Epidermal melanocyte (primary cell): ENCODE results near the gene RTL10.
A peak's percentile ranks its signal among the peaks of the same experiment; 100 is the strongest.
"Not testable (repeated sequence)": the region's sequence is repeated elsewhere in the genome, so short reads cannot be mapped to it uniquely, and the experiment has no call there.

Experiments used
- DNase-seq: peaks from one replicate; pipeline ENCODE4 v3.0.0; 2011; ENCODE audit warnings: low spot score; ENCODE audit not compliant: insufficient read length

RTL10 gene

GRCh38 chr22:19843857-19844376, 10.8 kb downstream of the RTL10 start:
- DNase-seq, result no peak

GRCh38 chr22:19843107-19843856, 11.4 kb downstream of the RTL10 start:
- no peak for DNase-seq

- DNase-seq, result no peak
Measured at GRCh38 chr22:19842393-19843106, 12.1 kb downstream of the RTL10 start.

- no peak for DNase-seq
Measured at GRCh38 chr22:19841641-19842392, 12.9 kb downstream of the RTL10 start.

GRCh38 chr22:19840955-19841640, 13.6 kb downstream of the RTL10 start:
- no peak for DNase-seq

- DNase-seq, result no peak
Measured at GRCh38 chr22:19840059-19840458, 14.6 kb downstream of the RTL10 start.

GRCh38 chr22:19837915-19838314, 16.8 kb downstream of the RTL10 start:
- no peak for DNase-seq

- no peak for DNase-seq
Measured at GRCh38 chr22:19836512-19836911, 18.2 kb downstream of the RTL10 start.

GRCh38 chr22:19834599-19834998, 20.1 kb downstream of the RTL10 start:
- DNase-seq, result no peak

- not testable (repeated sequence) for DNase-seq
Measured at GRCh38 chr22:19833327-19833726, 21.3 kb downstream of the RTL10 start.

- no peak for DNase-seq
Measured at GRCh38 chr22:19832476-19833108, 22.1 kb downstream of the RTL10 start.

- DNase-seq, result not testable (repeated sequence)
Measured at GRCh38 chr22:19831979-19832378, 22.7 kb downstream of the RTL10 start.

- DNase-seq, result no peak
Measured at GRCh38 chr22:19831016-19831415, 23.7 kb downstream of the RTL10 start.

- DNase-seq, result no peak
Measured at GRCh38 chr22:19828035-19828401, 26.7 kb downstream of the RTL10 start.

- DNase-seq, result no peak
Measured at GRCh38 chr22:19827341-19828034, 27.2 kb downstream of the RTL10 start.

GRCh38 chr22:19826619-19826950, 28.1 kb downstream of the RTL10 start:
- no peak for DNase-seq

GRCh38 chr22:19825904-19826618, 28.6 kb downstream of the RTL10 start:
- DNase-seq, result peak; percentile 8

GRCh38 chr22:19824926-19825339, 29.7 kb downstream of the RTL10 start:
- no peak for DNase-seq

- no peak for DNase-seq
Measured at GRCh38 chr22:19824212-19824925, 30.3 kb downstream of the RTL10 start.
